ENCODE results near the gene FAM90A1. TPM values are rescaled to one million over a fixed set of nuclear protein-coding genes. Genes with fewer than 3 reads are reported as not detected.
"Not testable (repeated sequence)": the region's sequence is repeated elsewhere in the genome, so short reads cannot be mapped to it uniquely, and the experiment has no call there.

Gene FAM90A1
- total RNA-seq, 1 donor from 2014 or later, result not detected

DNA sequence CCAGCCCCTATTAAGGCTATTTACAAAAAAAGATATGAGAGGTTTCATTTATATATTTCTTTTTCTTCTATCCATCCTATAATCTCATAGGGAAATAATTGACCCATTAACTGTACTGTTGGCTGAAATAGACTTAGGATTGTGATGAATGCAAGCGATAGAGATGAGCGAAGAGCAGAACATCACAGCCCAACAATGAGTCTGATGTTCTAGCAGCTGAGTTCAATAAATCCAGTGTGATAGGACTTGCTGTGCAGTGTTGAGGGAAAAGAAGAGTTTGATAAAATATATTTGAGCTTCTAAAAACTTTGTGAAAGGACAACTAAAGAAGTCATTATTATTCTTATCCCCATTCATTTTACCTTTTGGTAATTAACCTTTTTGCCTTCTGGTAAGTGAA is 54.5 kb downstream of the FAM90A1 start:
- not testable (repeated sequence) for DNase-seq (ENCODE audit: low read depth)

Other genes starting within 250 kb of the FAM90A1 start
- 8.4 and 11.9 TPM in 2 replicates for gene FOXJ2, start 194.9 kb downstream of the FAM90A1 start, total RNA-seq
- gene C3AR1, start 161.3 kb downstream of the FAM90A1 start, total RNA-seq, result 0.08 TPM in 1 of 2 replicates, not detected in the other
- 53.1 and 55.7 TPM in 2 replicates for gene NECAP1, start 145.3 kb downstream of the FAM90A1 start, total RNA-seq
- gene CLEC4A, start 104.0 kb downstream of the FAM90A1 start, total RNA-seq, result 1.4 TPM in 1 of 2 replicates, not detected in the other
- gene ZNF705A, start 70.6 kb downstream of the FAM90A1 start, total RNA-seq, result not detected in 2 replicates
- gene CLEC6A, start 228.3 kb upstream of the FAM90A1 start, total RNA-seq, result not detected in 2 replicates